Measurements from ENCODE around the gene SLAMF9.

SLAMF9 gene

GRCh38 chr1:159981351-159982055 is 27.5 kb upstream of the SLAMF9 start:
- no peak overlapping the region for H3K4me3 ChIP-seq (ENCODE audit: low read depth, low read length)
- no peak for DNase-seq (ENCODE audit: low read depth)

GRCh38 chr1:159980786-159981185 is 26.7 kb upstream of the SLAMF9 start:
- no peak for TF ChIP-seq POLR2A (IDR thresholded peaks at IDR 0.05; ENCODE audit: extremely low read depth, insufficient read length)
- no peak for TF ChIP-seq CTCF (IDR thresholded peaks at IDR 0.05; ENCODE audit: low read depth, low read length)
- TF ChIP-seq MAX (IDR thresholded peaks at IDR 0.05; ENCODE audit: low read depth, low read length) = no peak
- no peak for TF ChIP-seq MYC (IDR thresholded peaks at IDR 0.05; ENCODE audit: low read depth, low read length)
- H3K4me3 ChIP-seq (ENCODE audit: low read depth, low read length) = no peak overlapping the region
- DNase-seq (ENCODE audit: low read depth) = no peak

More at GRCh38 chr1:159981351-159982055, 27.5 kb upstream of the SLAMF9 start:
- no peak for TF ChIP-seq MAX (IDR thresholded peaks at IDR 0.05; ENCODE audit: low read depth, low read length)
- TF ChIP-seq POLR2A (IDR thresholded peaks at IDR 0.05; ENCODE audit: extremely low read depth, insufficient read length) = no peak
- TF ChIP-seq MYC (IDR thresholded peaks at IDR 0.05; ENCODE audit: low read depth, low read length) = no peak
- TF ChIP-seq CTCF (IDR thresholded peaks at IDR 0.05; ENCODE audit: low read depth, low read length) = no peak

GRCh38 chr1:159980076-159980475 is 26.0 kb upstream of the SLAMF9 start:
- no peak overlapping the region for H3K4me3 ChIP-seq (ENCODE audit: low read depth, low read length)
- TF ChIP-seq CTCF (IDR thresholded peaks at IDR 0.05; ENCODE audit: low read depth, low read length) (no peak), POLR2A (IDR thresholded peaks at IDR 0.05; ENCODE audit: extremely low read depth, insufficient read length) (no peak), MAX (IDR thresholded peaks at IDR 0.05; ENCODE audit: low read depth, low read length) (no peak), MYC (IDR thresholded peaks at IDR 0.05; ENCODE audit: low read depth, low read length) (no peak)
- DNase-seq (ENCODE audit: low read depth) = no peak

- no peak for TF ChIP-seq MAX (IDR thresholded peaks at IDR 0.05; ENCODE audit: low read depth, low read length)
- no peak for TF ChIP-seq CTCF (IDR thresholded peaks at IDR 0.05; ENCODE audit: low read depth, low read length)
- TF ChIP-seq POLR2A (IDR thresholded peaks at IDR 0.05; ENCODE audit: extremely low read depth, insufficient read length) = no peak
- TF ChIP-seq MYC (IDR thresholded peaks at IDR 0.05; ENCODE audit: low read depth, low read length) = no peak
- no peak for DNase-seq (ENCODE audit: low read depth)
- no peak overlapping the region for H3K4me3 ChIP-seq (ENCODE audit: low read depth, low read length)
Measured at GRCh38 chr1:159979257-159979656, 25.2 kb upstream of the SLAMF9 start.

GRCh38 chr1:159978107-159978398 is 24.0 kb upstream of the SLAMF9 start:
- no peak for DNase-seq (ENCODE audit: low read depth)
- H3K4me3 ChIP-seq (ENCODE audit: low read depth, low read length) = no peak overlapping the region
- TF ChIP-seq CTCF (IDR thresholded peaks at IDR 0.05; ENCODE audit: low read depth, low read length) (no peak), MAX (IDR thresholded peaks at IDR 0.05; ENCODE audit: low read depth, low read length) (no peak), POLR2A (IDR thresholded peaks at IDR 0.05; ENCODE audit: extremely low read depth, insufficient read length) (no peak), MYC (IDR thresholded peaks at IDR 0.05; ENCODE audit: low read depth, low read length) (no peak)
